Breast epithelium (tissue), 4 donors: ENCODE results near the gene PABPC3. TPM values are rescaled to one million over a fixed set of nuclear protein-coding genes. Genes with fewer than 3 reads are reported as not detected.

Experiments used
- DNase-seq, 2 donors: peaks; one replicate each; pipeline ENCODE4 v3.0.0-alpha.2; 2019; ENCODE audit warnings: low spot score in 2 of 2
- H3K27ac ChIP-seq, 2 donors: fragments of 200-600 bp; sonication (generic) in 1 of 2; one replicate each; pipeline ENCODE4 v1.5.1; 2016 to 2019; ENCODE audit warnings: mild to moderate bottlenecking in 1 of 2
- H3K27me3 ChIP-seq, 2 donors: fragments of 200-600 bp; sonication (generic) in 1 of 2; one replicate each; pipeline versions ENCODE4 v1.5.1 to v1.6.0; 2017 to 2019; ENCODE audit warnings: control low read depth in 1 of 2, mild to moderate bottlenecking in 1 of 2
- H3K36me3 ChIP-seq: fragments of 200-600 bp; one replicate; pipeline ENCODE4 v1.5.1; 2019
- H3K4me1 ChIP-seq, 2 donors: fragments of 200-600 bp; sonication (generic); one replicate each; pipeline ENCODE4 v1.5.1; 2016 to 2019; ENCODE audit warnings: control low read depth in 1 of 2
- H3K4me3 ChIP-seq, 3 donors: fragments of 200-600 bp; sonication (generic); 1 replicate in 2 of 3; 2 replicates in 1 of 3; pipeline ENCODE4 v1.5.1; 2016 to 2019; ENCODE audit warnings: mild to moderate bottlenecking in 3 of 3, moderate library complexity in 2 of 3
- H3K9me3 ChIP-seq, 2 donors: fragments of 200-600 bp; sonication (generic) in 1 of 2; one replicate each; pipeline ENCODE4 v1.5.1; 2016 to 2019; ENCODE audit warnings: control low read depth in 1 of 2
- POLR2A ChIP-seq: fragments of 450-650 bp; IDR thresholded peaks from one replicate; pipeline ENCODE4 v1.6.1; 2016; ENCODE audit warnings: antibody characterized with exemption, mild to moderate bottlenecking, moderate library complexity
- POLR2AphosphoS5 ChIP-seq, 3 donors: sonication (generic); formaldehyde crosslinking; IDR thresholded peaks; one replicate each; pipeline ENCODE4 v1.6.1; 2017; ENCODE audit warnings: antibody characterized with exemption in 3 of 3
- intact Hi-C: fragments of 100-400 bp; cut with DNase I; formaldehyde crosslinking; loops from one replicate; pipeline ENCODE4 v1.15.1; 2023; ENCODE audit warnings: low total_unique reads
- total RNA-seq, 3 donors: library from RNA; depleted of rRNA; stranded (reverse); fragments of >200 nt; gene quantifications; one replicate each; pipeline ENCODE4 v1.1.0, GENCODE V29; 2016
- TF ChIP-seq, protein P1 (sequence below), 3 donors: fragments of 450-650 bp; IDR thresholded peaks; one replicate each; pipeline ENCODE4 v1.5.1; 2016 to 2017; ENCODE audit warnings: antibody characterized with exemption in 3 of 3, mild to moderate bottlenecking in 3 of 3, moderate library complexity in 3 of 3

PABPC3 gene
- total RNA-seq, 3 donors from 2014 or later = 0.15 to 0.32 TPM; not detected in 1

DNA sequence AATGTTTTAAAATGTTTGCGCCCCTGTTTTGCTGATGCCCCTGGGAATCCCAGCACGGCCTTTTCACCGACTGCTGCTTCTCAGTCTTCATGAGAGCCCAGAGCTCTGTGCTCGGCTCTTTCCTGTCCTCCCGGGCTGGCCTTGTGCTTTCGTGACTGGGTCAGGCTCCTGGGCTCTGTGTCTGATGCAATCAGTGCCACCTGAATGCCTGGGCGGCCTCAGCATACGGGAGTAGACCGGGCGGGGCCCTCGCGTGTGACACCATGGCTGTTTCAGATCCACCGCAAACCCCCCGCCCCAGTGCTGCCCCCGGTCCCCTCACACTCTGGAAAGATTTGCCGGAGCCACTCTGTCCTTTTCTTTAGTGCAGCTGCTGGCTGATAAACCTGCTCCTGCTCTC, 21.4 kb downstream of the PABPC3 start:
- no peaks in the 10 kb centered on the region for H3K9me3 ChIP-seq
- H3K4me3 ChIP-seq = no peak overlapping the region
- TF ChIP-seq POLR2AphosphoS5 (IDR thresholded peaks at IDR 0.05) (no peak), POLR2A (no peak)
- TF ChIP-seq, protein P1, sequence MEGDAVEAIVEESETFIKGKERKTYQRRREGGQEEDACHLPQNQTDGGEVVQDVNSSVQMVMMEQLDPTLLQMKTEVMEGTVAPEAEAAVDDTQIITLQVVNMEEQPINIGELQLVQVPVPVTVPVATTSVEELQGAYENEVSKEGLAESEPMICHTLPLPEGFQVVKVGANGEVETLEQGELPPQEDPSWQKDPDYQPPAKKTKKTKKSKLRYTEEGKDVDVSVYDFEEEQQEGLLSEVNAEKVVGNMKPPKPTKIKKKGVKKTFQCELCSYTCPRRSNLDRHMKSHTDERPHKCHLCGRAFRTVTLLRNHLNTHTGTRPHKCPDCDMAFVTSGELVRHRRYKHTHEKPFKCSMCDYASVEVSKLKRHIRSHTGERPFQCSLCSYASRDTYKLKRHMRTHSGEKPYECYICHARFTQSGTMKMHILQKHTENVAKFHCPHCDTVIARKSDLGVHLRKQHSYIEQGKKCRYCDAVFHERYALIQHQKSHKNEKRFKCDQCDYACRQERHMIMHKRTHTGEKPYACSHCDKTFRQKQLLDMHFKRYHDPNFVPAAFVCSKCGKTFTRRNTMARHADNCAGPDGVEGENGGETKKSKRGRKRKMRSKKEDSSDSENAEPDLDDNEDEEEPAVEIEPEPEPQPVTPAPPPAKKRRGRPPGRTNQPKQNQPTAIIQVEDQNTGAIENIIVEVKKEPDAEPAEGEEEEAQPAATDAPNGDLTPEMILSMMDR (IDR thresholded peaks at IDR 0.05) = no peak
- DNase-seq = no peak
- H3K27ac ChIP-seq = no peak overlapping the region
- H3K36me3 ChIP-seq = no peaks in the 10 kb centered on the region
- intact Hi-C loops = no loop called here
- peaks cover 0 to 13% of the 10 kb centered on the region in 2 donors for H3K27me3 ChIP-seq
- H3K4me1 ChIP-seq = no peaks in the 10 kb centered on the region

DNA sequence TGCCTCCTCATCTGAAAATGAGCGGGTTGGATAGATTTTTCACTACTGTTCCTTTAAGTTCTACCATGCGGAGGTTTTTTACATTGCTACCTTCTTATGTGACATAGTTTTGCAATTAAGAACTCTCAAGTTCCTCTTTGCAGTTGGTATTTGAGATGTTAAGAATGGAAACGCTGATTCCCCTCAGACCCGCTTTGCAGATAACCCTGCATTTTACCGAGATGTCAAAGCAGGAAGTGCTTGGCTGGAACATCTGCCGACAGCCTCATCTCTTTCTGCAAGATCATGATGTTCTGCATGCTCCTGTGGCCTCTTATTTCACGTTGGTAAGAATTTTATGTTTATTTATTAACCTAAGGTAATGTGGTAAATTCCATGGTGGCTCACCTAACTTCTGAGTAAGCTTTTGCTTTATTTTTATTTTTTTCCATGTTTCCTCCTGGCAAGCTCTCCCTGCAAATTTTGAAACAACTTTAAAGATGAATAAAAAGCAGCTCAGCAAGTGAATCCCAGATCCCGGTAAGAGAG, 22.5 kb downstream of the PABPC3 start:
- DNase-seq = no peak
- Histone ChIP-seq H3K4me3 (no peak overlapping the region), H3K9me3 (no peaks in the 10 kb centered on the region), H3K27ac (no peak overlapping the region), H3K27me3 (peaks cover 0 to 13% of the 10 kb centered on the region in 2 donors), H3K4me1 (no peaks in the 10 kb centered on the region), H3K36me3 (no peaks in the 10 kb centered on the region)
- TF ChIP-seq POLR2A = no peak
- no peak for TF ChIP-seq POLR2AphosphoS5 (IDR thresholded peaks at IDR 0.05)
- TF ChIP-seq, protein P1 (IDR thresholded peaks at IDR 0.05) = no peak
- intact Hi-C loops = no loop called here

DNA sequence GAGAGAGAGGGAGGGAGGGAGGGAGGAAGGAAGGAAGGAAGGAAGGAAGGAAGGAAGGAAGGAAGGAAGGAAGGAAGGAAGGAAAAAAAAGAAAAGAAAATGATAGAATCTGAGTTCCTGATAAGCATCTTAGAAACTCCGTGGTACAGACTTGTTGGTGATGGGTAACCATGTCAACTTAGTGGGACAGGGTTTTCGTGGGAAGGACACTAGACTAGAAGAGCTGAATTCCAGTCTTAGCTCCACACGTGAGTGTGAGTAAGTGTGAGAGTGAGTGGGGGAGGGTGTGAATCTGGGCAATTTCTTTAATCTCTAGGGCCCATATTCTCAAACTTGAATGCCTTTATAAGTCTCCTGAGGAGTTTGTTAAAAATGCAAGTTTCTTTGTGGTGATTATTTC, 35.0 kb downstream of the PABPC3 start:
- no peaks in the 10 kb centered on the region for H3K36me3 ChIP-seq

DNA sequence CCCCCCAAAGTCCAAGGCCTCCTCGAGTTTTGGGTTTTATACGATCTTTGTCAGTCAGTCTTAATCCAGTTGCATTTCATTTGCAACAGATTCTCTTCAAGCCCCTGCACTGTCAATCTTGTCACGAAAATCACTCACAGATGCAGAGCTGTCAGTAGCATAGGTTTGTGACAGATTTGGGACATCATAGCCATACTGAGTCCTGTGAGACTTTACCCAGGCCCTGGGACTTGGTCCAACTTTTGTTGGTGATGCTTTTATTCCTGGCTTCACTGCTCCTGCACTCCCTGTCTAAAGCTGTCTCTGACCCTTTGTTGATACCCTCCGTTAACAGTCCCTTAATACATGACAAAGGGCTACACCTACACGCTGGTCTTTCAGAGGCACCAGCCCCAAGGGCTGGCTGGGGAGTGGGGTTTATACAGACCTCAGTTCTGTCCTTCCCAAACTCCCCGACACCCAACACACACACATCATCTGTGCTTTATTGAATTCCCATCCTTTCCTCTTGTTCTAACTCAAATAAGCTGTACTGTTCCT, 36.0 kb downstream of the PABPC3 start:
- H3K27ac ChIP-seq = no peak overlapping the region
- TF ChIP-seq POLR2A = no peak
- TF ChIP-seq, protein P1 (IDR thresholded peaks at IDR 0.05) = no peak
- TF ChIP-seq POLR2AphosphoS5 (IDR thresholded peaks at IDR 0.05) = no peak
- H3K4me3 ChIP-seq = no peak overlapping the region
- intact Hi-C loops = no loop called here
- H3K9me3 ChIP-seq = peaks cover 0 to 8% of the 10 kb centered on the region in 2 donors
- H3K27me3 ChIP-seq = no peaks in the 10 kb centered on the region
- DNase-seq = no peak
- H3K4me1 ChIP-seq = no peaks in the 10 kb centered on the region
- H3K36me3 ChIP-seq = no peaks in the 10 kb centered on the region

More for the DNA sequence above, 35.0 kb downstream of the PABPC3 start:
- no peak for DNase-seq
- no peaks in the 10 kb centered on the region for H3K4me1 ChIP-seq
- H3K4me3 ChIP-seq = no peak overlapping the region
- H3K9me3 ChIP-seq = peaks cover 0 to 11% of the 10 kb centered on the region in 2 donors
- H3K27me3 ChIP-seq = no peaks in the 10 kb centered on the region
- intact Hi-C loops = no loop called here
- H3K27ac ChIP-seq = no peak overlapping the region
- TF ChIP-seq POLR2A (no peak), POLR2AphosphoS5 (IDR thresholded peaks at IDR 0.05) (no peak)
- TF ChIP-seq, protein P1 (IDR thresholded peaks at IDR 0.05) = no peak

DNA sequence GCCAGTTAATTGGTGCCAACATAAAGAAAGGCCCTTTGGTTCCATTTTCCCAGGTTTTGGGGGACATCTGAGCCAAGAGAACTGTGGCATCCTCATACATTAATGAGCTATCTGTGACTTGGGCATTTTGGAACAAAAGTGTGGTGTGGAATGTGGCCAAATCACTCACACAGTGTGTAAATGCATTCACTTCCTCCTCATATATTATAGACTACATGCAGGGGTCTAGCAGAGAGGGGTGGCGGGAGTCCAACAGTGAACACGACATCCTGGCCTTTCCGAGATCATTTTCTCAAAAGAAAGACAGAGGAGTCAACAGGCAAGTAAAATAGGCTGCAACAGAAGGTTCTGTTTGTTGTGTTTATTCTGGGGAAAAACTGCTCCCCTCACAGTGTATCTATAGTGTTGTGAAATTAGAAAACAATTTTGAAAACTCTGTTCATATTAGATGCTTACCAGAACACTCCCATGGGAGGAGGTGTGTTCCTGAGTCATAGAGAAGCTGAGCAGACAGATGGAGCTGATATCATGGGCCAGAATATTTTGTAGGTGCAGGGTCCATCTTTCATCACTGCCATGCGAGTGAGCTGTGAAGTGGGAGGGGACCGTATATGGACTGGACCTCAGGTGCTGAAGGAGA, 36.9 kb downstream of the PABPC3 start:
- H3K27me3 ChIP-seq = peaks cover 0 to 3% of the 10 kb centered on the region in 2 donors
- H3K36me3 ChIP-seq = no peaks in the 10 kb centered on the region
- no peak overlapping the region for H3K27ac ChIP-seq
- DNase-seq = no peak
- TF ChIP-seq POLR2AphosphoS5 (IDR thresholded peaks at IDR 0.05) (no peak), POLR2A (no peak)
- TF ChIP-seq, protein P1 (IDR thresholded peaks at IDR 0.05) = no peak
- peaks cover 0 to 8% of the 10 kb centered on the region in 2 donors for H3K9me3 ChIP-seq
- intact Hi-C loops = no loop called here
- H3K4me1 ChIP-seq = no peaks in the 10 kb centered on the region
- H3K4me3 ChIP-seq = no peak overlapping the region
